ENCODE data around the gene GP1BB. TPM values are rescaled to one million over a fixed set of nuclear protein-coding genes. Genes with fewer than 3 reads are reported as not detected.
A peak's percentile ranks its signal among the peaks of the same experiment; 100 is the strongest.

Gene GP1BB
- total RNA-seq, 1 experiment from 2014 or later: 4.3 TPM

GRCh38 chr22:19705181-19705934 is 18.0 kb upstream of the GP1BB start (continued):
- TF ChIP-seq PREB (CRISPR knock-in tag; IDR thresholded peaks at IDR 0.05; ENCODE audit: borderline replicate concordance) (no peak), ZNF281 (CRISPR knock-in tag; IDR thresholded peaks at IDR 0.05) (0 out of 2 replicates have a peak, but pooled peaks have one; percentile 47), FOXK1 (CRISPR knock-in tag; IDR thresholded peaks at IDR 0.05) (0 out of 2 replicates have a peak, but pooled peaks have one; percentile 9), RORB (CRISPR knock-in tag; IDR thresholded peaks at IDR 0.05) (no peak), ZNF425 (CRISPR knock-in tag; conservative IDR thresholded peaks at IDR 0.05) (no peak), JUN (CRISPR knock-in tag; IDR thresholded peaks at IDR 0.05) (no peak), E2F1 (CRISPR knock-in tag; IDR thresholded peaks at IDR 0.05) (no peak), AR (CRISPR knock-in tag; IDR thresholded peaks at IDR 0.05) (no peak), ZNF423 (CRISPR knock-in tag; IDR thresholded peaks at IDR 0.05) (peak; percentile 99)

- Mint-ChIP-seq H3K27ac (peak overlapping the region; percentile 29; the same call in 1 of the 2 replicates), H3K27me3 (ENCODE audit: low read depth) (peaks cover 3% of the 10 kb centered on the region), H3K36me3 (no peaks in the 10 kb centered on the region), H3K9me3 (no peaks in the 10 kb centered on the region), H3K4me3 (no peak overlapping the region), H3K4me1 (peaks cover 40% of the 10 kb centered on the region)
- CTCF ChIA-PET: interaction anchor here (2.6 kb wide), 1 partner anchor 74 kb away, joined by 12 read pairs; no protein-coding TSS in a partner anchor
- no peak for ATAC-seq
- DNase-seq (ENCODE audit: low spot score): no peak
- POLR2A ChIA-PET: no interaction called here
- no peak for TF ChIP-seq HMGA2 (CRISPR knock-in tag; IDR thresholded peaks at IDR 0.05)
- no peak for TF ChIP-seq E2F4 (CRISPR knock-in tag; IDR thresholded peaks at IDR 0.05; ENCODE audit: borderline replicate concordance, low read depth)
- TF ChIP-seq MXD4 (CRISPR knock-in tag; IDR thresholded peaks at IDR 0.05; ENCODE audit: borderline replicate concordance): no peak
- no peak for TF ChIP-seq NR2C2 (CRISPR knock-in tag; IDR thresholded peaks at IDR 0.05)
- no peak for TF ChIP-seq GABPB1 (CRISPR knock-in tag; IDR thresholded peaks at IDR 0.05)
- no peak for TF ChIP-seq USF1 (CRISPR knock-in tag; IDR thresholded peaks at IDR 0.05)
- no peak for TF ChIP-seq ZNF396 (CRISPR knock-in tag; IDR thresholded peaks at IDR 0.05; ENCODE audit: borderline replicate concordance)
- no peak for TF ChIP-seq E2F1 (CRISPR knock-in tag; IDR thresholded peaks at IDR 0.05)
- no peak for TF ChIP-seq ETV6 (CRISPR knock-in tag; IDR thresholded peaks at IDR 0.05)
- no peak for TF ChIP-seq PREB (CRISPR knock-in tag; IDR thresholded peaks at IDR 0.05; ENCODE audit: borderline replicate concordance)
- TF ChIP-seq GRHL2 (CRISPR knock-in tag; IDR thresholded peaks at IDR 0.05; ENCODE audit: insufficient replicate concordance, severe bottlenecking): no peak
- TF ChIP-seq PRRX2 (CRISPR knock-in tag; IDR thresholded peaks at IDR 0.05): no peak
These were observed 16.6 kb upstream of the GP1BB start for GRCh38 chr22:19706661-19707151.

Measured in WTC11 (cell line).